ENCODE results near the gene C13orf46.

DNA sequence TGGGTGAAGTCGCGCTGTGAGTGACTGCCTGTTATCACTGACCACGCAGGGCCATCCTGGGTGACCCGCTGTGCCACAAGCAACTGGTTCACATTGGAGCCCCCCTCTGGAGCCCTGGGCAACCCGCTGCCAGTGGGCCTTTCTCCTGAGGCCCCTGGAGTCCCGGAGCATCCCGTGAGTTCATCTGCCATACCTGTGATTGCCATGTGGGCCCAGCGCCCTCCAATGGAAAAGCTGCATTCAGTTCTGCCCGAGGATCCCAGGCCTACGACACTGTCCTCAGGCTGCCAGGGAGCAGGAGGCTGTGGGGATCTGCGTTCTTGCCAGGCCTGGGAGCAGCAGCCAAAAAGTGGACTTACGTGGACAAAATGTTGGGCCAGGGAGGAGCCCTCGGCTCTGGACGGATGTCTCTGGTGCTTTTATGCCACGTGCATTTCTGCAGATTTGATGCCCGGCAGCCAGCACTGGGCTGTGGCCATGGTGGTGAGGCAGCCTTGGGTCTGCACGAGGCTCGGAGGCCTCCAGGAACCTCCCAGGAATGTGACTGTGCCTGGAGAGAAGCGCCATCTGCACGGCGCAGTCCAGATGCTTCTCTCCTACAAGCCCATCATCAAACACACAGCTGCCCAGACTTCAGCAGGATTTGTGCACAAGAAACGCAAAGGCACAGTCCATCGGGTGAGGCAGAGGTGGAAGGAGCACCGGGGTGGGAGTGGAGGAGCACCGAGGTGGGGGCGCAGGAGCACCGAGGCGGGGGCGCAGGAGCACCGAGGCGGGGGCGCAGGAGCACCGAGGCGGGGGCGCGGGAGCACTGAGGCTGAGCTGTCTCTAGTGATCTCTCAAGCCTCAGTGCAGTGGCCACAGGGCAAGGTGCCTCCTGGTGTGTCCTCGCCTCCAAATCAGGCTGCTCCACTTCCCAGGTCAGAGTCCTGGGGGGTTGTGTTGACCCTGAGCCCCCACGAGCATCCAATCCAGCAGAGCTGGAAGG, 44.0 kb downstream of the C13orf46 start:
- no peak for TF ChIP-seq CTCF (IDR thresholded peaks at IDR 0.05 in 8 of 11, conservative IDR thresholded peaks at IDR 0.05 in 3 of 11)
- no peak for TF ChIP-seq POLR2A (IDR thresholded peaks at IDR 0.05)
- no peak for TF ChIP-seq POLR2AphosphoS5 (IDR thresholded peaks at IDR 0.05)
